Stimulated activated CD8-positive, alpha-beta memory T cell treated with anti-CD3 and anti-CD28 coated beads, Interleukin-4, amount 100 ng/mL, for 24 hours (primary cell): ENCODE data around the gene TBC1D4.

Experiments used
- DNase-seq: peaks from one replicate; pipeline ENCODE4 v3.0.0-alpha.2; 2020; ENCODE audit warnings: low read depth

Gene TBC1D4

GRCh38 chr13:75417012-75417384 lies 65.0 kb downstream of the TBC1D4 start:
- no peak for DNase-seq

DNA sequence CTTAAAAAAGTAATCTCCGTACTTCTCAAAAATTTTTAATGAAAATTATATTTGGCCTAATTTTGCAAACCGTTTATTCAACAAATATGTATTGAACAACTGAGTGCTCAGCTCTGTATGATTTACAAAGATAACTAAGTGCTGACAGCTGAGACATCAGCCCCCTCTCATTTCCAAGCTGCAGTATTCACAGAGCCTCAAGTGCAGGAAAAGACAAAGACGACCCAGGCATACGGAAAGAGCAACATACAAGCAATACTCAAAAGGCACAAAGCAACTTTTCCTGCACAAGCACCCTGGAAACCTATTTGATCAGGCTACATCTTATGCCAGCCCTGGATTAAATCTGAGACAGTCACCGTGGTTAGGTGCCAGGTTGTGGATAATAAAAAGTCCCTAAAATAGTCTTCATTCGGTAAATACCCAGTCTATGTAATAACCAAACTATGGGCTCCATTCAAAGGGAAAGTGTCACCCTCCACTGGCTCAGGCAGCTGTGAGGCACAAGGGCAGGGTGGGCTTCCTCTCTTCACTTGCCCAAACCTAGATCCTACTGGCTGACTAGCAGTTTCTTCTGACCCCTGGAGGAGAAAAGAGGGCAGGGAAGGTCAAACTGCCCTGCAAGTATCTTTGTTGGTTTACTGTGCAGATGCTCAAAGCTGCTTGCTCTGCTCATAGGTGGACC lies 65.5 kb downstream of the TBC1D4 start:
- DNase-seq = no peak

- no peak for DNase-seq
Observed at GRCh38 chr13:75415694-75416093, 66.3 kb downstream of the TBC1D4 start.

- no peak for DNase-seq
Observed at GRCh38 chr13:75415171-75415570, 66.8 kb downstream of the TBC1D4 start.

DNA sequence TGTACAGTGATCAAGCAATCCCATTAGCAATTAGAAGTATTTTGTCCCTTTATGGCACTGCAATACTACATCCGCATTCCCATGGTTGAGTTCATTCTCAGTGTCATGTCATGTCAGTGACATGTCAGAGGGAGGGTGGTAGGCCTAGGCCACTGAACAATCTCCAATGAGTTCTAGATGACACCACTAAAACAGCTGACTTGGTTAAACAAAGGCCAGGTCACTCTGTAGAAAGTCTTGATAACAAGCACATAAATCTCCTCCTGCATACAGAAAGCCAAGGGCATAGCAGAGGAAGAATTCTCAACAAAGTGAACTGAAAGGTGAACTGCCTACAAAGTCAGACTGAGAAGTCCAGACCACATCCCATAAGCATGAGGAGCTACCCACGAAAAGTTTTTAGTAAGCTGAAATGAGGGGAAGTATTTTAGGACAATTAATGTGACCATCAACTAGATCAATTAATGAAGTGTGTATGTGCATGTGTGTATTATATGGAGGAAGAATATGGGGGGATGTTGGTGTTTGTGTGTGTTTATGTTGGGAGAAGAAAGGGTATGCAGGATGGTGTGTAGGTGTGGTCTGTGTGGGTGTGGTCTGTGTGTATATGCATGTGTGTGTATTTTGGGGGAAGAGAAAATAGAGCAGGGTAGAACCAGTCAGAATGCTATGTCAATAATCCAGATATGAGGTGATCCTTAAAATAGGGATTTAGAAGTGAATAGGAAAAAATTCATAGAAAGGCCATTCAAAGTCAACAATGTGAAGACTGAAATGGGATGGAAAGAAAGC lies 67.7 kb downstream of the TBC1D4 start:
- no peak for DNase-seq

DNA sequence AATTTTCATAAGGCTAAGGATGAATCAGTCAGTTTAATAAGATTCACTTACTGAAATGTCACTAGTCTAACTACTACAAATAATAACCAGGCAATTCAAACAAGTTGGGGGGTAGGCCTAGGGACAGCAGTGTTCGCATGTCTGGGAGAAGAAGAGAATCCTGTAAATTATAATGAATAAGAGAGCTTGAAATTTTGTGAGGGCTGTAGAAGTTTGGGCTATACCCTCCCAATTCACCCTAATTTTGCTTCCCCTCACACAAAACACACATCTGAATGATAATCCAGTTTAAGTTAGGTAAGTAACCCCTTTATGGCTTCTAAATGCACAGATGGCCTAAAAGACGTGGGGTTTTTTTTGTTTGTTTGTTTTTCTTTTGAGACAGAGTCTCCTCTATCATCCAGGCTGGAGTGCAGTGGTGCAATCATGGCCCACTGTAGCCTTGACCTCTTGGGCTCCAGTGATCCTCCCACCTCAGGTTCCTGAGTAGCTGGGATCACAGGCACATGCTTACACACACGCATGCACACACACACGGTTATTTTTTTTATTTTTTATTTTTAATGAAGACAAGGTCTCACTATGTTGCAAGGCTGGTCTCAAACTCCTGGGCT lies 69.9 kb downstream of the TBC1D4 start:
- DNase-seq = no peak

DNA sequence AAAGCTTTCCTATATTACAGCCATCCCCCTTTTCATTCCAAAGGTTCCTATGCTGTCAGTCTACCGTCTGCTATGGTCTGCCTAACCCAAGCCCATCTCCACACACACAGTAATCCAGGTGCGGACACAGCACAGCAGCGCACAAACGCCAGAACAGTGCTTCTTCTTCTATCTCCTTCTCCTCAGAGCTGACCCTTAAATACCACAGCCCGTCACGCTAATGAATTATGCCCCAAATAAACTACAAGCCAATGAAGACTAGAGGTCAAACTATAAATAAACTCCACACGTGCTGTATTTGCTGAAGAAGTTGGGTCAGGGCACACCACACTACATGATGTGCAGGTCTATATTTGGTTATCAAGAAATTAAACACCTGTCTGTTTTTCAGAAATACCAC lies 71.8 kb downstream of the TBC1D4 start:
- no peak for DNase-seq

GRCh38 chr13:75407998-75408397 lies 74.0 kb downstream of the TBC1D4 start:
- no peak for DNase-seq

- DNase-seq = no peak
Observed at GRCh38 chr13:75407473-75407872, 74.5 kb downstream of the TBC1D4 start.

DNA sequence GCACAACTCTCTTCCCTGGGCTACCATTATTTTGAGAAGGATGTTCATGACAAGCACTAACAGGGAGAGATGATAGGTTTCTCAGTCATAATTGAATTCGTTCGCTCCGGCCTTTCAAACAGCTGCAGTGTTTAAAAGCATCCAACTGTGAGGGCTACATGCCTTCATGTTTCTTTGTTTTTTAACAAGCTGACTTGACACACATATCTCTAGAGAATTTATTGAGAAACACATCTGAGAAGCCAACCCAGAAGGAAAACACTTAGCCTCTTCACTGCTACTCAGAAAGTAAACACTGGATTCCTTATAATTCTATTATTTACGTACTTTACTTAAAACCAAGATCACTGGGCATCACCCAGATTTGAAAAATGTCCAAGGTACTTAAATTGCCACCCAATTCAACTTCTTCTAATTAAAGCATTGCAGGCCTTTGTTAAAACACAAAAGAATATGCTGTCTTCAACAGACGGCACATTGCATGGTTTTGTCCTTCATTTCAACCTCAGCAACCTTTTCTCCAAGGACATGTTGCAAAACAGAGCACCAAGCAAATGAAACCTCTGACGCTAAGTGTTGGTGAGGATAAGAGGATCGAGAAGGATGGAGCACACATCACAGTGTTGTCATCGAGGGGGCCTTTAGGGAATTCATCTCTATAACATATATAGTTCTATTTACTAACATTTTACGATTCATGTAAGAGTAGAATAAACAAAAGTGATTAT lies 75.8 kb downstream of the TBC1D4 start:
- DNase-seq = no peak

GRCh38 chr13:75404726-75405125 lies 77.2 kb downstream of the TBC1D4 start:
- no peak for DNase-seq

- DNase-seq = no peak
Observed at GRCh38 chr13:75402787-75403186, 79.2 kb downstream of the TBC1D4 start.

DNA sequence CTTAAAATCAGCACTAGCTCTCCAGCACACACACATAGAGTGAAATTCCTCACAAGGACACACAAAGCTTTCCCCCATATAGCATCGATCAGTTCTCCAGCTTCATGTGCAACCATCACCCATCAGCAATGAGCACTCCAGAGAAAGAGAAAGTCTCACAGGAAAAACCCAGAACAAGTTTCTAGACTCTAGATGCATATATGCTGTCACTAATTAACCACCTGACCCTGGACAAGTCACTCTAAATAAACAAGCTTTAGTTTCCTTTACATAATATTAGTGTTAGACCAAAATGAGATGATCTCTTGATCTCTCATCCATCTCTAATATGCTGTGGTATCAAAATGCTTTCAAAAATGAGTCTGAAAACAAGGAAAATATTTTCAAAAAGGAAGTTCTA lies 81.2 kb downstream of the TBC1D4 start:
- no peak for DNase-seq

GRCh38 chr13:75399879-75400217 lies 82.1 kb downstream of the TBC1D4 start:
- DNase-seq = no peak

GRCh38 chr13:75399168-75399878 lies 82.6 kb downstream of the TBC1D4 start:
- no peak for DNase-seq

DNA sequence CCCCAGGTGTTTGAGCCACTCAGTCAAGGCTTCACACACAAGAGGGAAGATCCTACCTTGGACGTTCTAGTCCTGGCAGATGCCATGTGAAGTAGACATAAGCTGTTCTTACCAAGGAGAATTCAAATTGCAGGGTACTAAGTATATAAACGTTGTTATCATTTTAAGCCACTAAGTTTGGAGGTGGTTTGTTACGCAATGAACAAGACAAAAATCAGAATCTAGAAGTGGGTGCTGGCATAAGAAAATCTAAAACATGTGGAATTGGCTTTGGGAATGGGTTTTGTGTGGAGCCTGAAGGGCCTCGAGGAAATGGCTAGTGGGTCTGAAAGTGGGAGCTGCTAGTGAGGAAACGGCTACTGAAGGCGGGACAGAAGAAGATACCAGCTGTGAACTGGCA lies 83.9 kb downstream of the TBC1D4 start:
- DNase-seq = no peak

GRCh38 chr13:75395901-75396300 lies 86.1 kb downstream of the TBC1D4 start:
- no peak for DNase-seq

DNA sequence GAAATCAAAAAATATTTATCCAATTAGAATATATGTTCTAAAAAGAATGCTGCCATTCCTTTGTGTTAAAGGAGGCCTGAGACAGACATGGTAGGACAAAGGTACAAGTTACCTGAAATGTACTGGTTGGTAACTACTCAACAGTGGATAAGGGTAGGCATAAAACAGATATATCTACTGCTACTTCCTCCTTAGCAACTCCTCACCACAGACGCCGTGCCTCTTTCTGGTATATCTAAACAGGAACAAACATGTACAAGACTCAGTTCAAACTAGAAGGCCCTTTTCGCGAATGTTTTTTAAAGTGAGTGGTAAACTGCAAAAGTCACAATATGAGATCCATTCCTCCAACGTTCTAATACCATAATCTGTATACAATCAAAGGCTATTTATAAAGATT lies 86.9 kb downstream of the TBC1D4 start:
- no peak for DNase-seq

DNA sequence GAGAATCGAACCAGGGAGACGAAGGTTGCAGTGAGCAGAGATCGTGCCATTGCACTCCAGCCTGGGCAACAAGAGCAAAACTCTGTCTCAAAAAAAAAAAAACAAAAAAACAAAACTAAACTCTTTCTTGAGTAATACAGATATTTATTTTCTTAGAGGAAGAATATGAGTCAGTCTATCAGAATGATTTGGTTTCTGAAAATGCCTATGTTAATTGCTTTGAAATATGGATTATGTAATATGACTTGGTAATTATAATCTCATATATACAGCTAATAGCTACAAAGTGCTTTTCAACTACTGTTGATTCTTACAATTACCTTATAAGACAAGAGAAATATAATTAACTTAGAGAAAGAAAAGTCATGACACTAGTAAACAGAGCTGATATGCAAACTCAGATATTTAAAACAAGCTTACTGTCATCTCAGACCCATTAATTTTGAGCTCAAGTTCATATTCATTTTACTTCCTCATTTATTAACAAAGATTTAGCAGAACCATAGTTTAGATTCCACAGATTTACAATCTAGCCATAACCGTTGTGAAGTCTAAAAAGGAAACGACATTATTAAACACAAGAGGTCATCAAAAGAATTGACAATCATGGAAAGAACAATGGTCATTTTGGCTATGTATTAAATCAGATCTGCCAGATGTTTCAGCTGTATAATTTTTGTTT lies 88.0 kb downstream of the TBC1D4 start:
- no peak for DNase-seq

GRCh38 chr13:75391432-75392100 lies 90.4 kb downstream of the TBC1D4 start:
- no peak for DNase-seq

GRCh38 chr13:75390229-75390628 lies 91.7 kb downstream of the TBC1D4 start:
- DNase-seq = no peak
